Measurements from ENCODE around the gene COL6A6.

DNA sequence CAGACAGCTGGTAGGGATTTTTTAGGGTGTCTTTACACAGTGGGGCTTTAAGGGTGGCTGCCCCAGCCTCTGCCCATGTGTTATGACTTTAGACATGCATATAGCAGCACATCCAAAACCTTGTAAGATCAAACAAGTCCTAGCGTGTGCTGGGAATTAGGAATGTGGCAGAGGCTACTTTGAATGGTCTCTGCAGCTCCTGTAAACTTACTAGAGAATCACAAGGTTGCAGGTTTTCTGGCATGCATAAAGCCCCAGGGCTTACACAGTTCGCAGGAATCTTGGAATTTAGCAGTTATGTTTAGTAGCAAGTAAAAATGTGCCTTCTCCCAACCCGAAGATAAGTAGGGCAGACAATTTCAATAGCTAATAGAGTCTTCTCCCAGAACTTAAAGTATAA is 46.9 kb upstream of the COL6A6 start:
- TF ChIP-seq EP300 (IDR thresholded peaks at IDR 0.05) (no peak), CTCF (IDR thresholded peaks at IDR 0.05) (no peak), POLR2AphosphoS5 (IDR thresholded peaks at IDR 0.05) (no peak), POLR2A (IDR thresholded peaks at IDR 0.05) (no peak)

Data from sigmoid colon (tissue), 4 donors.